HG02870 (cell line): ENCODE data around the gene OR2L2.
A peak's percentile ranks its signal among the peaks of the same experiment; 100 is the strongest.
"Not testable (repeated sequence)": the region's sequence is repeated elsewhere in the genome, so short reads cannot be mapped to it uniquely, and the experiment has no call there.

Experiments used
- ATAC-seq: cut with Tn5 transposase; IDR thresholded peaks from one replicate; pipeline ENCODE4 v1.9.1; 2021; ENCODE audit warnings: mild to moderate bottlenecking, moderate library complexity; ENCODE audit not compliant: unreplicated experiment

OR2L2 gene

DNA sequence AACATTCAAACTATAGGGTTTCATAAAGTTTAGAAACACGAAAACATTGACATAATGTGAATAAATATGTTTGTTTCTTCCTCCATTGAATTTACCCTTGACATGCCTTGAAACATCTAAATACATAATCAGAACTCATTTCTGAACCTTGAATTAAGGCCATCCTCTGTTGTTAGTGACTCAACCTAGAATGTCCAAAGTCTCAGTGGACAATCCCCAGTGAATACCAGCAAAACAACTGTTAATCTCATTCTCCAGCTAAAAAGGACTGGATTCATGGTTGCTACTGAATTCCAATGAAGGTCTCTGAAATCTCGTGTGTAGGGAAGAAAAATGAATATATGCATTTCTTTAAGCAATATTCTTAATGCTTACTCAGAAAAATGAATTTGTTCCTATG is at the start of gene OR2L2:
Gene OR2L2, plus strand, starts transcription at position 301 of the 400 bp plus-strand sequence. CDS start 8,198 bp downstream, outside the sequence.
- no peak for ATAC-seq

DNA sequence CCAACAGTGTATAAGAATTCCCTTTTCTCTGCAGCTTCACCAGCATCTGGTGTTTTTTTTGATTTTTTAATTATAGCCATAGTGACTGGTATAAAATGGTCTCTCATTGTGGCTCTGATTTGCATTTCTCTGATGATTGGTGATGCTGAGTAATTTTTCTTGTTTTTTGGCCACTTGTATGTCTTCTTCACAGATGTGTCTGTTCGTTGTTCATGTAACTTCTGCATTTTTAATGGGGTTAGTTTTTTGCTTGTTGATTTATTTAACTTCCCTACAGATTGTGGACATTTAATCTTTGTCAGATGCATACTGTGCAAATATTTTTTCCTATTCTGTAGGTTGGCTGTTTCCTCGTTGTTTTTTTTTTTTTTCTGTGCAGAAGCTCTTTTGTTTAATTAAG is 36.9 kb upstream of the OR2L2 start:
- no peak for ATAC-seq

- ATAC-seq: no peak
These were observed 31.1 kb upstream of the OR2L2 start for GRCh38 chr1:247998811-247999210.

- ATAC-seq: no peak
These were observed 29.7 kb upstream of the OR2L2 start for GRCh38 chr1:248000169-248000568.

DNA sequence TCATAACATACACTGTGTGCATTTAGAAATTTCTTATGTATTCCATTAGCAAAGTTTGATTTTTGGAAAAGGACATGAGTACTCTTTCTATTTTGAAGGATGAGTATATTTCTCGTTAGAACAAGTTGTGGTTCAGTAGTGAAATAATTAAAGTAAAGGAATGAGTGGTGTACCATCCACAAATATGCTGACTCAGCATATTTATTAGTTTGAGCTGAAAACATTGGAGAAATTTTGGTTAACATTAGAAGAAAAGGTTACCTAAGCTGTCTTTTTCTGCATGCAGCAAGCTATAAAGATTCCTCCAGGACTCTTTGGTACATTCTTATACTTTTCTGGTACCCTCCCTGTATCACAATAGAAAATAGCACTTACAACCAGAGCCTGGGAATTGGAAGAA is 22.1 kb upstream of the OR2L2 start:
- no peak for ATAC-seq

DNA sequence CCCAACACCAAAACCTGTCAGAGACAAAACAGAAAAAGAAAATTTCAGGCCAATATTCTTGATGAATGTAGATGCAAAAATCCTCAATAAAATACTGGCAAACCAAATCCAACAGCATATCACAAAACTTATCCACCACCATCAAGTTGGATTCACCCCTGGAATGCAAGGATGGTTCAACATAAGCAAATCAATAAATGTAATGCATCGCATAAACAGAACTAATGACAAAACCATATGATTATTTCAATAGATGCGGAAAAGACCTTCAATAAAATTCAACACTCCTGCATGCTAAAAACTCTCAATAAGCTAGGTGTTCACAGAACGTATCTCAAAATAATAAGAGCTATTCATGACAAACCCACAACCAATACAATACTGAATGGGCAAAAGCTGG is 20.2 kb upstream of the OR2L2 start:
- ATAC-seq: no peak

GRCh38 chr1:248013229-248013710 is 16.6 kb upstream of the OR2L2 start, which contains the start of gene OR2L5:
OR2L5 (plus strand) TSS chr1:248013660; CDS start chr1:248021948, 8,288 bp downstream.
- ATAC-seq: no peak

DNA sequence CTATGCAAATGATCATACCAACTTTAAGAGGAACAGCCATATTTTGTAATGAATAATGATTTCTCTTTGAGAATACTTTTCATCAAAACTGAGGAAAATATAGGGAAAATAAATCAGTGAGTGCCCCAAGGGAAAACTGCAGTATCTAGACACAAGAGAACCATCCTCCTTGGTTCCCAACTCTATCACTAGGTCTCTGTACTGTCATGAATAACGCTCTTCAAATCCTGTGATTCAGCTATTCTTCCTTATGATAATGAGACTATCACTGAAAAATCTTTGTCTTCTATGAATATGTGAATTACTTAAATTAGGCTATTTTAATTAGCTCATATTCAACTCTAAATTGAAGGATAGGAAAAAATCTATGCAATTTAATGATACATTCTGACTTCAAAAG is 14.1 kb upstream of the OR2L2 start:
- ATAC-seq: no peak

GRCh38 chr1:248045209-248045608 is 15.3 kb downstream of the OR2L2 start:
- ATAC-seq: peak; percentile 66

- no peak for ATAC-seq
These were observed 16.7 kb downstream of the OR2L2 start, which contains the start of gene OR2L3 for GRCh38 chr1:248046536-248046935. OR2L3 (plus strand) TSS chr1:248046836; CDS start chr1:248060682, 13,846 bp downstream.

GRCh38 chr1:248047008-248047407 is 17.1 kb downstream of the OR2L2 start:
- no peak for ATAC-seq

DNA sequence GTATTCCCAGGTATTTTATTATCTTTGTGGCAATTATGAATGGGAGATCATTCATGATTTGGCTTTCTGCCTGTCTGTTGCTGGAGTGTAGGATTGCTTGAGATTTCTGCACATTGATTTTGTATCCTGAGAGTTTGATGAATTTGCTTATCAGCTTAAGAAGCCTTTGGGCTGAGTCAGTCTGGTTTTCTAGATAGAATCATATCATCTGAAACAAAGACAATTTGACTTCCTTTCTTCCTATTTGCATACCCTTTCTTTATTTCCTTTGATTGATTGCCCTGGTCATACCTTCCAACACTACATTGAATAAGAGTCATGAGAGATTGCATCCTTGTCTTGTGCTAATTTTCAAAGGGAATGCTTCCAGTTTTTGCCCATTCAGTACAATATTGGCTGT is 24.8 kb downstream of the OR2L2 start:
- no peak for ATAC-seq

DNA sequence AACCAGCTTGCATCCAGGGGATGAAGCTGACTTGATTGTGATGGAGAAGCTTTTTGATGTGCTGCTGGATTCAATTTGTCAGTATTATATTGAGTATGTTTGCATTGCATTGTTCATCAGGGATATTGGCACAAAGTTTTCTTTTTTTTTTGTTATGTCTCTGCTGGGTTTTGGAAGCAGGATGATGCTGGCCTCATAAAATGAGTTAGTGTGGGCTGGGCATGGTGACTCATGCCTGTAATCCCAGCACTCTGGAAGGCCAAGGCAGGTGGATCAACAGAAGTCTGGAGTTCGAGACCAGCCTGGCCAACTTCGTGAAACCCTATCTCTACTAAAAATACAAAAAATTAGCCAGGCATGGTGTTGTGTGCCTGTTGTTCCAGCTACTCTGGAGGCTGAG is 25.4 kb downstream of the OR2L2 start:
- no peak for ATAC-seq

- ATAC-seq: no peak
These were observed 35.2 kb downstream of the OR2L2 start for GRCh38 chr1:248065071-248065470.

DNA sequence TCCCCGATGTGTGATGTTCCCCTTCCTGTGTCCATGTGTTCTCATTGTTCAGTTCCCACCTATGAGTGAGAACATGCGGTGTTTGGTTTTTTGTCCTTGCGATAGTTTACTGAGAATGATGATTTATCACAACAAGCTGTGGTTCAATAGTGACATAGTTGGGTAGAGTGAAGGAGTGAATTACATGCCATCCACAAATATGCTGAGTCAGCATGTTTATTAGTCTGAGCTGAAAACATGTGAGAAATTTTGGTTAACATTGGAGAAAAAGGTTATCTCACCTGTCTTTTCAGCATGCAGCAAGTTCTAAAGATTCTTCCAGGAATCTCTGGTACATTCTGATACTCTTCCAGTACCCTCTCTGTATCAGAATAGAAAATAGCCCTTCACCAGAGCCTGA is 35.7 kb downstream of the OR2L2 start:
- no peak for ATAC-seq

GRCh38 chr1:248083864-248084263 is 54.0 kb downstream of the OR2L2 start:
- ATAC-seq: not testable (repeated sequence)
